Right renal cortex interstitium (tissue), 3 donors: ENCODE data around the gene AUP1. TPM values are rescaled to one million over a fixed set of nuclear protein-coding genes. Genes with fewer than 3 reads are reported as not detected.

Source experiments
- polyA plus RNA-seq, 3 donors: library from polyadenylated mRNA; unstranded; fragments of 120-200 nt; gene quantifications; one replicate each; pipeline ENCODE4 v1.2.1, GENCODE V29; 2013; ENCODE audit not compliant: insufficient read length in 3 of 3

Gene AUP1
- polyA plus RNA-seq, 3 donors = 92.5 to 99.8 (median 97.0) TPM

Other genes starting within 250 kb of the AUP1 start
- gene SLC4A5, start 186.3 kb downstream of the AUP1 start, polyA plus RNA-seq = 1 to 10 TPM; 1.4 to 2.2 (median 2.2) TPM
- 100 to 1,000 TPM; 137 to 143 (median 140) TPM for gene DCTN1, start 149.4 kb downstream of the AUP1 start, polyA plus RNA-seq
- gene C2orf81, start 108.1 kb downstream of the AUP1 start, polyA plus RNA-seq = 1 to 10 TPM; 4.4 to 6.6 (median 5.7) TPM
- gene WDR54, start 108.0 kb downstream of the AUP1 start, polyA plus RNA-seq = 10 to 100 TPM; 35.9 to 40.2 (median 36.5) TPM
- gene RTKN, start 87.8 kb downstream of the AUP1 start, polyA plus RNA-seq = 10 to 100 TPM; 55.3 to 59.0 (median 55.9) TPM
- gene INO80B, start 74.6 kb downstream of the AUP1 start, polyA plus RNA-seq = 10 to 100 TPM; 14.6 to 29.6 (median 24.2) TPM
- 100 to 1,000 TPM in 1 of 3 donors, 10 to 100 TPM in 2; 90.1 to 101 (median 96.6) TPM for gene WBP1, start 71.3 kb downstream of the AUP1 start, polyA plus RNA-seq
- 10 to 100 TPM; 43.6 to 56.1 (median 47.2) TPM for gene MOGS, start 64.3 kb downstream of the AUP1 start, polyA plus RNA-seq
- 10 to 100 TPM; 37.1 to 43.6 (median 38.9) TPM for gene MRPL53, start 57.0 kb downstream of the AUP1 start, polyA plus RNA-seq
- 10 to 100 TPM in 2 of 3 donors, 1 to 10 TPM in 1; 7.7 to 10.6 (median 10.1) TPM for gene CCDC142, start 46.7 kb downstream of the AUP1 start, polyA plus RNA-seq
- 10 to 100 TPM; 24.4 to 26.6 (median 24.9) TPM for gene TTC31, start 46.6 kb downstream of the AUP1 start, polyA plus RNA-seq
- 1 to 10 TPM; 1.4 to 3.5 (median 1.7) TPM for gene LBX2, start 30.1 kb downstream of the AUP1 start, polyA plus RNA-seq
- 10 to 100 TPM; 27.6 to 27.8 (median 27.6) TPM for gene PCGF1, start 22.0 kb downstream of the AUP1 start, polyA plus RNA-seq
- gene TLX2, start 15.3 kb downstream of the AUP1 start, polyA plus RNA-seq = under 1 TPM in 1 of 3 donors, not detected in 2; 0.06 TPM
- under 1 TPM; 0.08 to 0.18 (median 0.12) TPM for gene DQX1, start 3.5 kb downstream of the AUP1 start, polyA plus RNA-seq
- 10 to 100 TPM; 32.3 to 35.8 (median 33.1) TPM for gene HTRA2, start 227 bp upstream of the AUP1 start, polyA plus RNA-seq
- gene LOXL3, start 24.2 kb upstream of the AUP1 start, polyA plus RNA-seq = 1 to 10 TPM; 9.2 to 9.9 (median 9.8) TPM
- gene DOK1, start 25.0 kb upstream of the AUP1 start, polyA plus RNA-seq = 1 to 10 TPM; 8.0 to 9.8 (median 8.6) TPM
- gene M1AP, start 118.6 kb upstream of the AUP1 start, polyA plus RNA-seq = under 1 TPM; 0.57 to 0.72 (median 0.71) TPM
- gene SEMA4F, start 124.5 kb upstream of the AUP1 start, polyA plus RNA-seq = 1 to 10 TPM; 5.7 to 6.5 (median 5.8) TPM